PC-3 (cell line): ENCODE results near the gene ABLIM2. TPM values are rescaled to one million over a fixed set of nuclear protein-coding genes. Genes with fewer than 3 reads are reported as not detected.

Experiments
- ATAC-seq: fragments of 200-7000 bp; cut with Tn5 transposase; 2 replicates; pipeline ENCODE4 v1.9.1; 2020; ENCODE audit warnings: mild to moderate bottlenecking, moderate library complexity
- BruUV-seq: library from RNA; stranded (reverse); fragments of 400-500 nt; replicated peaks from 2 replicates; lab custom pipeline; 2021; lab: Mats Ljungman, UMichigan
- CTCF ChIA-PET: fragments of 300-600 bp; sonication (Branson Sonifier 250); formaldehyde crosslinking; loops from one replicate; lab custom pipeline; 2022; ENCODE audit warnings: antibody characterized with exemption; lab: Charles Lee
- POLR2A ChIA-PET: fragments of 300-600 bp; sonication (Branson Sonifier 250); formaldehyde crosslinking; loops from one replicate; lab custom pipeline; 2022; ENCODE audit warnings: antibody characterized with exemption; ENCODE audit not compliant: unreplicated experiment; lab: Charles Lee
- DNase-seq: peaks from one replicate; pipeline ENCODE4 v3.0.0-alpha.2; 2015
- H2AFZ ChIP-seq: fragments of 300-600 bp; sonication (generic); 2 replicates; pipeline ENCODE4 v1.6.0; 2016; ENCODE audit warnings: antibody characterized with exemption, low read length
- H3F3A ChIP-seq: fragments of 300-600 bp; sonication (generic); one replicate; pipeline ENCODE4 v1.6.0; 2017; ENCODE audit warnings: antibody characterized with exemption, low read length, control low read depth, mild to moderate bottlenecking; ENCODE audit not compliant: unreplicated experiment
- H3K27ac ChIP-seq: fragments of 300-600 bp; sonication (generic); 2 replicates; pipeline ENCODE4 v1.5.1; 2016; ENCODE audit warnings: mild to moderate bottlenecking, low read length
- H3K27me3 ChIP-seq: fragments of 300-600 bp; sonication (generic); 2 replicates; pipeline ENCODE4 v1.6.1; 2016; ENCODE audit warnings: low read length, mixed read lengths
- H3K36me3 ChIP-seq: fragments of 300-600 bp; sonication (generic); 2 replicates; pipeline ENCODE4 v1.6.1; 2016; ENCODE audit warnings: low read depth, mixed run types, low read length, mixed read lengths
- H3K4me1 ChIP-seq: fragments of 300-600 bp; sonication (generic); 2 replicates; pipeline ENCODE4 v1.5.1; 2016; ENCODE audit warnings: low read length; ENCODE audit not compliant: insufficient read depth
- H3K4me2 ChIP-seq: fragments of 300-600 bp; sonication (generic); 2 replicates; pipeline ENCODE4 v1.6.0; 2016; ENCODE audit warnings: low read length
- H3K4me3 ChIP-seq: fragments of 300-600 bp; sonication (generic); 2 replicates; pipeline ENCODE4 v1.5.1; 2016; ENCODE audit warnings: mild to moderate bottlenecking, low read length, mixed read lengths
- H3K79me2 ChIP-seq: fragments of 300-600 bp; sonication (generic); 2 replicates; pipeline ENCODE4 v1.6.1; 2017; ENCODE audit warnings: low read length, mixed read lengths
- H3K9ac ChIP-seq: fragments of 300-600 bp; sonication (generic); 2 replicates; pipeline ENCODE4 v1.6.0; 2016; ENCODE audit warnings: mild to moderate bottlenecking, low read length
- H3K9me2 ChIP-seq: fragments of 300-600 bp; sonication (generic); replicated peaks from 2 replicates; pipeline ENCODE4 v1.6.1; 2016; ENCODE audit warnings: mixed run types, low read length, mixed read lengths
- H3K9me3 ChIP-seq: fragments of 300-600 bp; sonication (generic); 2 replicates; pipeline ENCODE4 v1.6.1; 2016; ENCODE audit warnings: low read length, mixed read lengths
- H4K20me1 ChIP-seq: fragments of 300-600 bp; sonication (generic); 2 replicates; pipeline ENCODE4 v1.6.1; 2016; ENCODE audit warnings: low read length, mixed read lengths
- CTCF ChIP-seq: fragments of 300-600 bp; sonication (generic); conservative IDR thresholded peaks from 2 replicates; pipeline ENCODE4 v1.5.1; 2017; ENCODE audit warnings: antibody characterized with exemption, low read depth, mild to moderate bottlenecking, low read length
- EZH2 ChIP-seq: fragments of 300-600 bp; sonication (generic); IDR thresholded peaks from one replicate; pipeline ENCODE4 v1.6.1; 2017; ENCODE audit warnings: antibody characterized with exemption, mild to moderate bottlenecking, low read length; ENCODE audit not compliant: unreplicated experiment
- EZH2phosphoT487 ChIP-seq: fragments of 300-600 bp; sonication (generic); IDR thresholded peaks from 2 replicates; pipeline ENCODE4 v1.6.1; 2018; ENCODE audit warnings: mild to moderate bottlenecking, antibody characterized with exemption, low read length, borderline replicate concordance
- intact Hi-C: fragments of 100-400 bp; cut with micrococcal nuclease; formaldehyde crosslinking; loops from 2 replicates; pipeline ENCODE4 v1.9.0; 2023
- total RNA-seq: library from RNA; depleted of rRNA; stranded (reverse); fragments of >200 nt; gene quantifications from 2 replicates; pipeline ENCODE4 v1.2.3, GENCODE V29; 2014

ABLIM2 gene
- total RNA-seq, 1 experiment from 2014 or later: 3.2 TPM

DNA sequence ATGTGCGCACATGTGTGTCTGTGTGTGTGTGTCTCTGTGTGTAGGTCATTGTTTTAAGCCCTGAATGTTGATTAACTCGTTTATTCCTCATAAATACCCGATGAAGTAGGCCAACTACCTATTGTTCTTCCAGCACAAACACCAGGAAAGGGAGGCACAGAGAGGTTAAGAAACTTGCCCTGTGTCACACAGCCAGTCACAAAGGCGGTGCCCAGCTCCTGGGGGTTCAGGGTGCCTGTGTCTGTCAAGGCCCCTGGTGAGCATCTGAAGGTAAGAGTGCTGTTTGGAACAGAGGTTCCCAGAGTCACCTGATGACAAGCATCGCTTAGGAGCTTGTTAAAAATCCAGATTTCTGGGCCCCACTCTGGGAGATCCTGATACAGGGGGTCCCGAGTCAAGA, 22.5 kb upstream of the ABLIM2 start:
- H3K9ac ChIP-seq: no peak overlapping the region
- CTCF ChIA-PET: no interaction called here

GRCh38 chr4:8180310-8181093, 21.9 kb upstream of the ABLIM2 start:
- intact Hi-C loops: no loop called here
- H3K4me2 ChIP-seq: no peak overlapping the region
- ChIA-PET CTCF (no interaction called here), POLR2A (no interaction called here)
- peaks cover 44% of the 10 kb centered on the region for H3K4me1 ChIP-seq
- no peaks in the 10 kb centered on the region for H3K36me3 ChIP-seq
- H3K4me3 ChIP-seq: no peak overlapping the region
- H3K9me3 ChIP-seq: no peaks in the 10 kb centered on the region
- no peaks in the 10 kb centered on the region for H3K27me3 ChIP-seq
- no peaks in the 10 kb centered on the region for H3K9me2 ChIP-seq
- H2AFZ ChIP-seq: no peak overlapping the region
- H3K9ac ChIP-seq: no peak overlapping the region
- no peaks in the 10 kb centered on the region for H3K79me2 ChIP-seq
- no peak overlapping the region for H3K27ac ChIP-seq
- H3F3A ChIP-seq: no peaks in the 10 kb centered on the region
- ATAC-seq (no peak), DNase-seq (peak; percentile 28)
- BruUV-seq: no TSS peak
- TF ChIP-seq EZH2 (no peak), CTCF (no peak), EZH2phosphoT487 (no peak)
- no peaks in the 10 kb centered on the region for H4K20me1 ChIP-seq

More for the DNA sequence above, 22.5 kb upstream of the ABLIM2 start:
- Histone ChIP-seq H4K20me1 (no peaks in the 10 kb centered on the region), H3K4me1 (peaks cover 50% of the 10 kb centered on the region), H3K27me3 (no peaks in the 10 kb centered on the region), H3F3A (no peaks in the 10 kb centered on the region), H3K4me2 (no peak overlapping the region), H3K9me2 (no peaks in the 10 kb centered on the region), H3K9me3 (no peaks in the 10 kb centered on the region), H3K27ac (no peak overlapping the region), H2AFZ (no peak overlapping the region), H3K79me2 (no peaks in the 10 kb centered on the region), H3K36me3 (no peaks in the 10 kb centered on the region), H3K4me3 (no peak overlapping the region)
- no TSS peak for BruUV-seq
- no peak for TF ChIP-seq CTCF
- TF ChIP-seq EZH2: no peak
- TF ChIP-seq EZH2phosphoT487: no peak
- intact Hi-C loops: no loop called here
- POLR2A ChIA-PET: no interaction called here
- no peak for ATAC-seq
- no peak for DNase-seq

DNA sequence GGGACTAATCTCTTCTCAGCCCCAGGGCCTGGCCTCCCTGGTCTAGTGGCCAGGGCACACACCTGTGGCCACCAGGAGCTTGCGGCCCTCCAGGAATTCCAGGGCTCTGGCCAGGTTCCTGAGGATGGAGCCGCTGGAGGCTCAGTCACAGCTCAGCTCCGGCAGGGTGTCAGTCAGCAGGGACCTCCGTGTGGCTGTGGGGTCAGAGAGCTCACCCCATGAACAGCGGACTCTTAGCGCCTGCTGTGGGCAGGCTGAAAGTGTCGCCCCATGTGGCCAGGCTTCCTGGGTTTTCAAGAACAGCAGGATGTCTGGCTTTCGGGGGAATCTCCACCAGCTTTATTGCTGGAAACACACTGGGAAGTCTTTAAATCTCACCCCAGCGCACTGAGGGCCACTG, 21.2 kb upstream of the ABLIM2 start:
- POLR2A ChIA-PET: no interaction called here
- no TSS peak for BruUV-seq

More for the DNA sequence above, 21.2 kb upstream of the ABLIM2 start:
- ATAC-seq: no peak
- Histone ChIP-seq H2AFZ (no peak overlapping the region), H3K27me3 (no peaks in the 10 kb centered on the region), H3F3A (no peaks in the 10 kb centered on the region), H3K27ac (no peak overlapping the region), H3K79me2 (no peaks in the 10 kb centered on the region), H3K36me3 (no peaks in the 10 kb centered on the region), H3K4me3 (no peak overlapping the region), H3K9me2 (no peaks in the 10 kb centered on the region), H3K9ac (no peak overlapping the region), H3K4me1 (peaks cover 37% of the 10 kb centered on the region), H3K9me3 (no peaks in the 10 kb centered on the region), H3K4me2 (no peak overlapping the region), H4K20me1 (no peaks in the 10 kb centered on the region)
- CTCF ChIA-PET: interaction anchor here (0.5 kb wide), 1 partner anchor 244 kb away, joined by 3 read pairs; no protein-coding TSS in a partner anchor
- intact Hi-C loops: no loop called here
- TF ChIP-seq EZH2phosphoT487 (no peak), CTCF (no peak), EZH2 (no peak)
- no peak for DNase-seq
